Left renal pelvis (tissue), 4 donors: ENCODE data around the gene TSACC. TPM values are rescaled to one million over a fixed set of nuclear protein-coding genes. Genes with fewer than 3 reads are reported as not detected.
A peak's percentile ranks its signal among the peaks of the same experiment; 100 is the strongest.
"Not testable (repeated sequence)": the region's sequence is repeated elsewhere in the genome, so short reads cannot be mapped to it uniquely, and the experiment has no call there.

Source experiments
- DNase-seq, 4 donors: peaks; one replicate each; pipeline ENCODE4 v3.0.0-alpha.2; 2013; ENCODE audit warnings: low read depth in 4 of 4, low spot score in 3 of 4
- polyA plus RNA-seq, 4 donors: library from polyadenylated mRNA; unstranded; fragments of 120-200 nt; gene quantifications; one replicate each; pipeline ENCODE4 v1.2.1, GENCODE V29; 2013; ENCODE audit not compliant: insufficient read length in 4 of 4

The TSACC gene
- polyA plus RNA-seq, result 1 to 10 TPM in 2 of 4 donors, under 1 TPM in 2; 0.23 to 2.2 (median 0.67) TPM

DNA sequence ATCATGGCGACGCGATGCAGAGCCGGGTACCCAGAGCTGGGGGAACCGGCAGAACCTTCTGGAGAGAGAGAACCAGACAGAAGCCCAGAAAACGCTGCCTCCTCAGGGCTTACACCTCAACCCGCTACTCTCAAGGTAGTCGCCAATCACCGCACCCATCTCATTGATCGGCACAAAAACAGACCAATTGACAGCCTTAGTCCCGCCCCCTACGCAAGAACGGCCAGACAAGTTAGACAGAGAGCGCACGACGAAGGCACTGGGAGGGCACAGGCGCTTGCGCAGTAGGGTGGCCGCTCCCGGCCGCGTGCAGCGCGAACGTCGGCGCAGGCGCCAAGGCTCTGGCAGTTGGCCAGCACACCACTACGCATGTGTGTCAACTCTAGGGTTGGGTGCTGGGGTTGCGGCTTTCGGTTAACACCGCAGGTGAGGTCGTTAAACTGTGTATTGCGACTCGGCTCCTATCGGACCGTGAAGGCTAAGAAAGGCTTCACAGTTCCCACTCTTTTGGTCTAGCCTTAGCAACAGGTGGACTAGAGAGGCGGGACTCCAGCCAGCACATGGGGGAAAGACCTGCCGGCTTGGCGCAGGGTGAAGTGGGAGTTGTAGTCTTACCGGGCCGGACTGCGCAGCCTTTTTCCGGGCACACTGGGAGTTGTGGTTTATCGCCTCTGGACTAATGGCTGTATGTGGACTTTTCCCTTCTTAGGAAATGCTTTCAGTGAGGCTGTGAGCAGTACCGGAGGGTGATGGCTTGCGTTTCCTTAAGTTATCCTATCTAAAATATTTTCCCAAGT is at the start of gene TSACC, which contains the start of gene CCT3:
TSACC (plus strand) TSS at position 347 of the 797 bp plus-strand sequence. CDS start 1,232 bp downstream, outside the sequence.
CCT3 (minus strand) TSS at position 113 of the 797 bp plus-strand sequence; CDS start at position 5, 108 bp downstream.
- peak; percentile 99 for DNase-seq

DNA sequence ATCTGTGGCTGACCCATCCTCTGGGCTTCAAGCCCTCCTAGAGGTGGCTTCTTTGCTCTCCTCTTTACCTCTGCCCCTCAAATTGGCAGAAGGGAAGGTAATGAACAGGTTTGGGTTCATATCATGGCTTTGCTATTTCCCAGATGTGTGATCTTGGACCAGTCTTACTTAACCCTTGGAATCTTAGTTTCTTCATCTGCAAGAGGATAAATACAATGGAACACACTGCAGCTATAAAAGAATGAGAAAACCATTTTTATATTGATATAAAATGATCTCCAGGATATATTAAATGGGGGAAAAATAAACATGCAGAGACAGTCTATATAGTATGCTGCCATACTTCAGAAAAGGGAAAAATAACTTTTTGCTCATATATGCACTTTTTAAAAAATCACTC is 48.5 kb upstream of the TSACC start:
- DNase-seq, result no peak

DNA sequence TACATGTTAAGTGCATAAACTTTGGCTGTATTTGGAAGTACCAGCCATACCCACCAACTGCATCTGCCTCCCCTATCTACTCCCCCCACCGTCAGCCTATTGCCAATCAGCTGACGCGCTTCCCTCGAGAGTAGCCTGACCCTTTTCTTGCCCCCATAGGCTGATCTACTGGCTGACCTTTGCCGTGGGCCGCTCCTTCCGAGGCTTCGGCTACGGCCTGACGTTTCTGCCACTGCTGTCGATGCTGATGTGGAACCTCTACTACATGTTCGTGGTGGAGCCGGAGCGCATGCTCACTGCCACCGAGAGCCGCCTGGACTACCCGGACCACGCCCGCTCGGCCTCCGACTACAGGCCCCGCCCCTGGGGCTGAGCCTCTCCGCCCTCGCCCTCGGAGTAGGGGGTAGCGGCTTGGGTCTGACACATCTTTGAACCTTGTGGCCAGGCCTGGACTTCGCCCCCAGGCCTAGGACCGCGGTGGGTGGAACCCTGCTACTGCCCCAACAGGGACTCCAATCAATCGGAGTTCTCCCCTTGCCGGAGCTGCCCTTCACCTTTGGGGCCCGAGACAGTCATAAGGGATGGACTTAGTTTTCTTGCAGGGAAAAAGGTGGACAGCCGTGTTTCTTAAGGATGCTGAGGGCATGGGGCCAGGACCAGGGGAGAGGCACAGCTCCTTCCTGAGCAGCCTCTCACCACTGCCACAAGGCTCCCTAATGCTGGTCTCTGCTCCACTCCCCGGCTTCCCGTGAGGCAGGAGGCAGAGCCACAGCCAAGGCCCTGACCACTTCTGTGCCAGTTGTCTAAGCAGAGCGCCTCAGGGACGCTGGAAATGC is 46.9 kb upstream of the TSACC start:
- DNase-seq, result peak in 2 of 4 donors; percentile 42 to 50

DNA sequence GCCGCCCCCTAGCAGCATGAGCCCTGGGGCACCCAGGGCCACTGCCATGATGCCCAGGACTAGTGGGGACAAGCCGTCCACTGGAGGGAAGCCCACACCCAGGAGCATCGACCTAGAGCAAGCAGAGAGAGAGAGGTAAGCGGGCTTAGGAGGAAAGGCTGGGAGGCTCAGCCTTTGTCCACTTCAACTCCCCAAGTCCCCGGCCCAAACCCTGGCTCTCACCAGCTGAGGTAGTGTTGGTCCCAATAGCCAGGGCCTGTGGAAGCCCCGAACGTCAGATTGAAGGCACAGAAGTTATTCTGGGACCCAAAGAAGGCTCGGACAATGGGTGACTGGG is 45.3 kb upstream of the TSACC start:
- DNase-seq, result no peak

DNA sequence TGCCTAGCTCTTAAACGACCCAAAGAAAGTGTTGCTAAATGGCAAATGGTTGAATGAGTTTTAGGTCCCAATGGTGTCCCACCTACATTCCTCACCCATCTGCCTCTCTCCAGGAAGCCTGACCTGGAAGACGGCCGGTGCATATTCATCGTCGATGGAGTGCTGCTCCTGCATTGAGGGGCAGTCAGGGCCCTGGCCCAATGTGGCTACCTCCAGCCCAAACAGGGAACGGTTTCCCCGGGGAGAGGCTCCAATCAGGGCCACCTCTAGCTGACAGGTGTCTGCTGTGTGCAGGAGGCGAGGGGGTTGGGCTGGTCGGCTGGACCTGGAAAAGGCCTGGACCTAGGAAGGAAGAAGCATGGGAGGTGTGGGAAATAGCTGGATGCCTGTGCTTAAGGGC is 44.4 kb upstream of the TSACC start:
- DNase-seq, result no peak

DNA sequence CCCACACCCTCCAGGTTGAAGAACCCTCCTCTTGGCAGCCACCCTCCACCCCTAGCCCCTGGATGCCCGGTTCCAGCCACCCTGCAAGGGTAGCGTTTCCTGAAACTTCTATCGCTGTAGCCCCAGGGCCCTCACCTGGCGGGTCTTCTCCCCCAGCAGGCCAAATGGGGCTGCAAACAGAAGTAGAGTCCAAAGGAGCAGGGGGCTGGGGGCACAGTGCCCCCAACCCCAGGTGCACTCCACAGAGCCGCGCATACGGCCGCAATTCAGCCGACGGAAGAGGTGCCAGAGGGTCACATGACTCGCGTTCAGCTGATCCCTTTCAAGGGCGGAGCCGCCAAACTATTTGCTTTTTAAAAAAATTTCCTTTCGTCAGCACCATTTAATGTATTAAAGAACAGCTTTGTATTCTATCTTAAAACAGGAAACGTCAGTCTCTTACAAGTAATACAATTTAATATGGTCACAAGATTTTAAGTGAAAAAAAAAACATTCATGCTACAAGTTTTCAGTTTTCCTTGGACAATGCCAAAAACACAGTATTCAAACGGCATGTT is 42.9 kb upstream of the TSACC start, which contains the start of gene GLMP:
GLMP (minus strand) TSS at position 289 of the 557 bp plus-strand sequence; CDS start at position 255, 34 bp downstream.
- DNase-seq, result peak in 1 of 4 donors; percentile 64

DNA sequence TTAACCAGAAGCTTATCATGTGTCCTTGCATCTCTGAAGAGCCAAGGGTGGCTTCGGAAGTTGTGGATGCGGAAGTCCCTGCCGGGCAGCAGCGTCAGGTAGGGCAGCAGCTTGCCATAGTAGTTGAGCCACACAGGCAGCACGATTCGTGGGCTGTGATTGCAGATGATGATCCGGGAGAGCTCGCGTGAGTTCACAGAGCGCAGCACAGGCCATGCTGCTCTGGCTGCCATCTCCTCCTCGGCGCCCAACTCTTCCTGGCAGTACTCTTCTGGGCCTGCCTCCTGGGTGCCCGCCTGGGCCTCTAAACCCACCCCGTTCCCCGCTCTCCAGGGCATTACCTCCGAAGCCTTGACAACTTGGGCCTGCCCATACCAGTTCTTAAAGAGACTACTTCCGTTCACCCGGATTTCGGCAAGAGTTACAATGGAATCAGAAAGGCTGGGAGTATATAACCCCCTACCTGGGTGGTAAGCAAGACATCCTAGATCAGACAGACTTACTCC is 39.4 kb upstream of the TSACC start, which contains the start of gene VHLL:
VHLL (minus strand) TSS at position 456 of the 506 bp plus-strand sequence; CDS start at position 338, 118 bp downstream.
- no peak for DNase-seq

DNA sequence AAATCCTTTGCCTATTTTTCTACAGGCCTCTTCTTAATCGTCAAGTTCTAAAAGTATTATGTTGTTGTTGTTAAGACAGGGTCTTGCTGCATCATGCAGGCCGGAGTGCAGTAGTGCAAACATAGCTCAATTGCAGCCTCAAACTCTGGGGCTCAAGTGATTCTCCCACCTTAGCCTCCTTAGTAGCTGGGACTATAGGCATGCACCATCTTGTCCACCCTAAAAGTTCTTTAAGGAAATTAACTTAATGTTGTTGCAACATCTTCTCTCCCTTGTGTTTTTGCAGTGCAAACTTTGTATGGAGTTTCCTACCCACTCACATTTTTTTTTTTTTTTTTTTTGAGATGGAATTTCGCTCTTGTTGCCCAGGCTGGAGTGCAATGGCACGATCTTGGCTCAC is 35.1 kb upstream of the TSACC start:
- DNase-seq, result no peak

DNA sequence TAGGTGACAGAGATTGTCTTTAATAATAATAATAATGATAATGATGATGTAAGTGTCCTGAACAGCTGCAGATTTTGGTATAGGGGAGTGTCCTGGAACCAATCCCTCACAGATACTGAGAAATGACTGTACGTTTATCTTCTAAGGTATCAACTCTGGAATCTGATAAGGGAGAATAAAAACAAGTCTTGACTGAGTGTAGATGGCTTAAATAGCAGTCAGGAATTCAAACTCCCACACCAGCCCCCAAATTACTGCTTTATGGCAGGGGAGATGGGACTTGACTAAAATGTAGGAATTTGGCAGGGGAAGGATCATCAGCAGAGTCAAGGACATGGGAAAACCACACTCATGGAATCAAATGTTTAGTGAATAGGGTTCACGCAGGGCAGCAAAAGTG is 33.1 kb upstream of the TSACC start:
- no peak for DNase-seq

DNA sequence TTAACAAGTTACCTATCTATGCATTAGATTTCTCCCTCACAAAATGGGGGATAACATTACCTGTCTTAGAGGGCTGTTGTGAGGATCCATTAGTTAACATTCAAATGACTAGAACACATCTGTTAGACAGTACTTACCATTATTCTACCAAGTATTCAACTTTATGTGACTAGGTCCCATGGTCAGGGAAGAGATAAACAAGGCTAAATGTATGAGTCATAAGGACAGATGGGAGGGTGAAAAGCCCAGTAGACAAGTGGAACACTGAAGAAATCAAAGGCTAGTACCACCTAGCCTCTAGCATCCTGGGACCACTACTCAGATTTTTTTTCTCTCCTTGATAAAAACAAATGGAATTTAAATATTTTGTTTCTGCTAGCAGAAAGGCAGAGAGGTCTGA is 30.2 kb upstream of the TSACC start:
- no peak for DNase-seq

DNA sequence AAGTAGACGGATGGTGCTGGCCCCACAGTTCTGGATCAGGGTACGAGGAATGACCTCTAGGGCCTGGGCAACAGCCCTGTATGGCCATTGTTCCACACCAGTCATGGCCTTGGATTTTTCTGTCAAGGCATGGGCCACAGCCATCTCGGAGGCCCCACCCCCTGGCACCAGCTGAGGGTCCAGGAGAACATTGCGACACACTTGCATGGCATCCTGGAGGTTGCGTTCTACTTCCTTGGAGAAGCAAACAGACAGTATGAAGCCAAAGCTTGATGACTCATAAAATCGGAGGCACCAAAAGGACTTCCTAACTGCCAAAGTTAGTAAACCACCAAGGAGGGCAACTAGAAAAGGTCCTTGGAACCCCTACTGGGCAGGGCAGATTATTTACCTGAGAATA is 27.4 kb upstream of the TSACC start:
- no peak for DNase-seq

DNA sequence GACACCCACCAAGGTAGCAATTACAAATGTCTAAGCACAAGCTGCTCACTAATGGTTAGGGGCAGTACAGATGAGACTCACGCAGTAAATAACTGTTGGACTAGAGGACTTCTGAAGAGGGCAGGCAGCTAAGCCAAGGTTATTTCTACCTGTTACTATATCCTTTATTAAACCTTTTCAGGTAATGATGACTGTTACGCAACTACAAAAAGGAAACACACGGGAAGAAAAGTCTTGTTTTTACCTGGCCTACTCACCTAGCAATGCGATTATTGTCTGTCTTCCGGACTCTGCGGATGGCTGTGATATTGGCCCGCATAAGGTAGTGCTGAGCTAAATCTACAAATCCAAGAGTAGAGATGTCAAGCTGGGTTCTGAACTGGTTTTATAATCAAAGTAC is 21.4 kb upstream of the TSACC start:
- DNase-seq, result no peak

DNA sequence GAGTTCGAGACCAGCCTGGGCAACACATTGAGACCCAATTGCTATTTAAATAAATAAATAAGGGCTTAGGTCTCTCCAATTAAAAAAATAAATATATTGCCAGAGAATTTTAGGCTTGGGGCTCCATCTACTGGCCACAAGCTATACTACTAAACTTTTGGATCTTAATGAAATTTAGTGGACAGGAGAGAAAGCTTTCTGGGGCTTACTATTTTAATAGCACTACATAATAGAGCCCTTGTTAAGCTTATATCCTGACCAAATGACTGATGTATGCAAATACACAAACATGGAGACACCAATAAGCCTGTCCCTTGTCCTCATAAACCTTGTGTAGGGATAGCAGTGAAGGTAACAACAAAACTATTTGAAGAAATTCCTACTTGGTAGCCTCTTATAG is 18.7 kb upstream of the TSACC start:
- DNase-seq, result no peak

DNA sequence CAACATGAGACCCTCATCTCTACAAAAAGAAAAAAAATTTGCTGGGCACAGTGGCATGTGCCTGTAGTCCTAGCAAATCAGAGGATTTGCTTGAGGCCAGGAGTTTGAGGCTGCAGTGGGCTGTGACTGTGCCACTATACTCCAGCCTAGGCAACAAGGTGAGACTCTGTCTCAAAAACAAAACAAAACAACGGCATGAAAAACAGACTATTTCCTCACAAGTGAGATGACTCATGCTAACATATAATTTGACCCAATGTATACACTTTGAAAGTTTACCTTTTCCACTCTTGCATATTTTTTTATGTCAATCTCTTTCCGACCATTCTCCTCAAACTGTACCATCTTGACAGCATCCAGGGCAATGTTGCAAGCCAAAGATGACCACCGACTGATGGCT is 17.8 kb upstream of the TSACC start:
- DNase-seq, result no peak

DNA sequence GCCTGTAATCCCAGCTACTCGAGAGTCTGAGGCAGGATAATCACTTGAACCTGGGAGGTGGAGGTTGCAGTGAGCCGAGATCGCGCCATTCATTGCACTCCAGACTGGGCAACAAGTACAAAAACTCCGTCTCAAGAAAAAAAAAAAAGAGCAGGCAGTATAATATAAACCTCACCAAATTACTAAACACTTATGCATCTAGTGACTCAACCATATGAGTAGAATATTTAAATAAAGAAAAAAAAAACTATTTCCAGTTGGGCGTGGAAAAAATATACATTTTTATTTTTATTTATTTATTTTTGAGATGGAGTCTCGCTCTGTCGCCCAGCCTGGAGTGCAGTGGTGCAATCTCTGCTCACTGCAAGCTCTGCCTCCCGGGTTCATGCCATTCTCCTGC is 15.1 kb upstream of the TSACC start:
- not testable (repeated sequence) for DNase-seq

DNA sequence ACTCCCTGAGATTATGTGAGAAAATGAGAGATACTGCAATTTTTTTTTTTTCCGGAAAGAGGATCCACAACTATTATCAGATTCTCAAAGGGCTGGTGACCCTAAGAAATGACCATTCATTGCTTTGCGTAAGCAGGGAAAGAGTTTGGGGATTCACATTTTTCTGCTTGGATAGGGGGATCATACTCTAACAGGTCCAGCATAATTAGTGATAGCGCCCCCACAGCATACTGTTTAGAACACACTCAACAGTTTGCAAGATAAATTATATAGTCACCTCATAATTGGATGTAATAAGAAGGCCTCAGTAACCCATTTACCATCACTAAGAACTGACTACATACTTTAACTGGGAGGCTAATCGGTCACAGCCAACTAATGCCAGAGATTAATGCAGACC is 2.1 kb upstream of the TSACC start:
- no peak for DNase-seq

DNA sequence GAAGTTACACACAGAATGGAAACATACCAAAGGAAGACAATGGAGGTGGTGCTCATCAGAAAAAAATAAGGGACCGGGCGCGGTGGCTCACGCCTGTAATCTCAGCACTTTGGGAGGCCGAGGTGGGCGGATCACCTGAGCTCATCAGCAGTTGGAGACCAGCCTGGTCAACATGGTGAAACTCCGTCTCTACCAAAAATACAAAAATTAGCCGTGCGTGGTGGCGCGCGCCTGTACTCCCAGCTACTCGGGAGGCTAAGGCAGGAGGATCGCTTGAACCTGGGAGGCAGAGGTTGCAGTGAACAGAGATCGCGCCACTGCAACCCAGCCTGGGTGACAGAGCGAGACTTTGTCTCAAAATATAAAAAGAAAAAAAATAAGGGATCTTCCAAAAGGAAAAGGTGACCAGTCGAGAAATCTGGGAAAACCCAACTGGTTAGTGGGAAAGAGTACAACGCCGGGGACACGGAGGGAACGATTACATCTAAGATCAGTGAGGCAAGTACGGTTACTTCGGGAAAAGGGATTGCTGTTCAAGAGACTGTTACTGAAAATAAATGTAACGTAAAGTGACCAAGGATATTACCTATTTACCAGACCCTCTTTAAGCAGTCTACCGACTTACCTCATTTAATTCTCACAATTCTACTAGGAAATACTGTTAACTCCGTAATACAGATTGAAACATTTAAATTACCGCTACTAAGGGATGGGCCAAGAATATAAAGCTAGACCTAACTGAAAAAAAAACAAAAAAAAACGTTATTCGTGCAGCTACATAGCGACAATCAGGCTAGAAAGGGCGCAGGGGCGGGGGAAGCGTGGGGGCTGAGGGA is 1.1 kb upstream of the TSACC start:
- no peak for DNase-seq

DNA sequence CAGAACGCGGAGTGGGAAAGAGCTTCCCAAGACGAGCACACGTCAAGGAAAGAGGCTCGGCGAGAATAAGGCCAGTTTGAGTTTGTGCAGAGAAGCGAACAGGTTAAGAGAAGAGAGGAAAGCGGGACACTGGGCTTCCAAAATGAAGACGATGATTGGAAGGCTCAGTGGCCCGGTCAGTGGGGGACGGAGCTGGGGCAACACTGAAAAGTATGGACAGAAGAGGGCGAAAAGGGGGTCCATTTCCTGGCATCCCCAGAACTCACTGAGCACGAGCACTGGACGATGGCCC is 492 bp upstream of the TSACC start:
- DNase-seq, result no peak

DNA sequence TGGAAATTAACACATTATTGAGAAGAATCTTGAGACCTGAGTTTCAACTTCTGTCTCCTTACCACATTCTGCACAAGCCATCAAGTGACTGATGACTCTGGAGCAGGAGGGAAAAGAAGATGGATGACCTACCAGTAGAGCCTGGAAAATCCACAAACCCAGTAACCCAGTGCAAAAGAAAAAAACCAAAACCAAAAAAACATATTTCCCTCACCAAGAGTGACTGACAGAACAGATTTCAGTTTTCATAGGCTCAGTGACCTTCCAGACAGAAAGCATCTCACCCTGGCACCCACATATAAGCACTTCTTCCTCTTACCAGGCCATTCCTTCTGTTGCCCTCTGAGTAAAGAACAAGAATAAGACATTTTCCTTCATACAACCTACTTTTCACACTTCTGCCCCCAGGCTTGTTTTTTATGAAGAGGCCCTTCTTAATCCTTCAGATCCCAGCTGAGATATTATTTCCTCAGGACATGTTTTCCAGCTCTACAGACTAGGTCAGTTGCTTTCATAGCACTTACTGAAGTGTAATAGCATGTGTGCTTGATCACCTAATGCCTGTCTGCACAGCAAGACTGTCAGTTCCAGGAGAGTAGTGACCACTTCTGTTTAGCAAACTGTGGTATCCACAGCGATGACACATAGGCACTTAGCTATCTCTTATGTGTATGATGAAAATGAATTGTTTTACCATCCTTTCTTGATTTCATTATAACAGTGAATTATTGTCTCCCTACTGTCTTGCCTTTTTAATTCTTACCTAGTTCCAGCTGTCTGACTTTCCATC is 4.0 kb downstream of the TSACC start:
- DNase-seq, result no peak
